Measurements from ENCODE around the gene POU1F1. TPM values are rescaled to one million over a fixed set of nuclear protein-coding genes. Genes with fewer than 3 reads are reported as not detected.

Gene POU1F1
- total and polyA plus RNA-seq, 2 of the 4 experiments (the other 2 are of a cell fraction), result not detected

DNA sequence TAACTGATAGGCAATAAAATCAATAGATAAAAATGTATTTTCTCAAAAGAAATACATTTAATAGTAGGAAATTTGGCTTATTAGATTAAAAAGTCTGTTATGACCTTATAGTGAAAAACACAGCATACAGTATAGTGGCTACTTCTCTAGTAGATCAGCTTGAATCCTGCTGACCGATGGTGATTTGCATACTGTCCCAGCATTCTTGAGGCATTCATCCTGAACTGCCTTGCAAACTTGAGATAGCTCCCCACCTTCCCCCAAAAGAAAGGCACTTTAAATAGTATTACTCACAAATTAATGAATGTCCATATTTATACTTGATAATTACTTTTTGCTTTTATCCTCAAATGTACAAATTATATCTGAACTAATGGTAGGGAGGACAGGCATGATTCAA lies 42.6 kb downstream of the POU1F1 start:
- H2BK15ac ChIP-seq (ENCODE audit: low read depth, low read length), result no peak overlapping the region
- H3K9ac ChIP-seq (ENCODE audit: low read depth, low read length), result no peak overlapping the region
- no peaks in the 10 kb centered on the region for H3K27me3 ChIP-seq (ENCODE audit: control insufficient read depth, insufficient read depth, low read length)
- in situ Hi-C loops (cut with MboI; ENCODE audit: low sequenced_read_pairs), result no loop called here
- H4K91ac ChIP-seq (ENCODE audit: insufficient read depth, low read depth, low read length), result no peak overlapping the region
- 0 out of 2 replicates have a peak, but pooled peaks cover 3% of the 10 kb centered on the region for H3K9me1 ChIP-seq (ENCODE audit: insufficient read depth, low read length)
- no peak overlapping the region for H3K56ac ChIP-seq (ENCODE audit: extremely low read depth, insufficient read depth, low read length)
- no peak overlapping the region for H2BK120ac ChIP-seq (ENCODE audit: low read depth, low read length)
- no CpG with 5 or more reads among the region's 1 CpG for WGBS, 2 experiments (ENCODE audit: extremely low coverage in 2 of 2, insufficient read length in 1 of 2)
- no peak overlapping the region for H3K4ac ChIP-seq (ENCODE audit: low read depth, low read length)
- H4K8ac ChIP-seq (ENCODE audit: low read depth in 2 of 2, low read length in 2 of 2), result no peak overlapping the region
- H3K23ac ChIP-seq (ENCODE audit: low read depth, low read length), result no peak overlapping the region
- no peak overlapping the region for H3K18ac ChIP-seq (ENCODE audit: low read depth, low read length)
- no peaks in the 10 kb centered on the region for H3K4me1 ChIP-seq (ENCODE audit: control insufficient read depth, insufficient read depth, low read length)
- no TSS peak for BruUV-seq (replicated peaks)
- TF ChIP-seq SMC3 (IDR thresholded peaks at IDR 0.05; ENCODE audit: low read depth, low read length) (no peak), MAFK (IDR thresholded peaks at IDR 0.05; ENCODE audit: low read depth, low read length) (no peak), MXI1 (IDR thresholded peaks at IDR 0.05; ENCODE audit: borderline replicate concordance, low read depth, low read length) (no peak), FOS (IDR thresholded peaks at IDR 0.05; ENCODE audit: low read depth, low read length) (no peak), POLR2A (IDR thresholded peaks at IDR 0.05; ENCODE audit: low read depth, low read length) (no peak), CHD1 (IDR thresholded peaks at IDR 0.05; ENCODE audit: low read depth, low read length) (no peak), RCOR1 (IDR thresholded peaks at IDR 0.05; ENCODE audit: insufficient replicate concordance, low read length) (no peak), MAZ (IDR thresholded peaks at IDR 0.05; ENCODE audit: borderline replicate concordance, low read depth, low read length) (no peak)
- TF ChIP-seq, protein P1, sequence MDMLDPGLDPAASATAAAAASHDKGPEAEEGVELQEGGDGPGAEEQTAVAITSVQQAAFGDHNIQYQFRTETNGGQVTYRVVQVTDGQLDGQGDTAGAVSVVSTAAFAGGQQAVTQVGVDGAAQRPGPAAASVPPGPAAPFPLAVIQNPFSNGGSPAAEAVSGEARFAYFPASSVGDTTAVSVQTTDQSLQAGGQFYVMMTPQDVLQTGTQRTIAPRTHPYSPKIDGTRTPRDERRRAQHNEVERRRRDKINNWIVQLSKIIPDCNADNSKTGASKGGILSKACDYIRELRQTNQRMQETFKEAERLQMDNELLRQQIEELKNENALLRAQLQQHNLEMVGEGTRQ (IDR thresholded peaks at IDR 0.05; ENCODE audit: low read depth, low read length), result no peak
- TF ChIP-seq, protein P2, sequence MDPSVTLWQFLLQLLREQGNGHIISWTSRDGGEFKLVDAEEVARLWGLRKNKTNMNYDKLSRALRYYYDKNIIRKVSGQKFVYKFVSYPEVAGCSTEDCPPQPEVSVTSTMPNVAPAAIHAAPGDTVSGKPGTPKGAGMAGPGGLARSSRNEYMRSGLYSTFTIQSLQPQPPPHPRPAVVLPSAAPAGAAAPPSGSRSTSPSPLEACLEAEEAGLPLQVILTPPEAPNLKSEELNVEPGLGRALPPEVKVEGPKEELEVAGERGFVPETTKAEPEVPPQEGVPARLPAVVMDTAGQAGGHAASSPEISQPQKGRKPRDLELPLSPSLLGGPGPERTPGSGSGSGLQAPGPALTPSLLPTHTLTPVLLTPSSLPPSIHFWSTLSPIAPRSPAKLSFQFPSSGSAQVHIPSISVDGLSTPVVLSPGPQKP (IDR thresholded peaks at IDR 0.05; ENCODE audit: borderline replicate concordance, low read depth, low read length), result no peak
- TF ChIP-seq, protein P3, sequence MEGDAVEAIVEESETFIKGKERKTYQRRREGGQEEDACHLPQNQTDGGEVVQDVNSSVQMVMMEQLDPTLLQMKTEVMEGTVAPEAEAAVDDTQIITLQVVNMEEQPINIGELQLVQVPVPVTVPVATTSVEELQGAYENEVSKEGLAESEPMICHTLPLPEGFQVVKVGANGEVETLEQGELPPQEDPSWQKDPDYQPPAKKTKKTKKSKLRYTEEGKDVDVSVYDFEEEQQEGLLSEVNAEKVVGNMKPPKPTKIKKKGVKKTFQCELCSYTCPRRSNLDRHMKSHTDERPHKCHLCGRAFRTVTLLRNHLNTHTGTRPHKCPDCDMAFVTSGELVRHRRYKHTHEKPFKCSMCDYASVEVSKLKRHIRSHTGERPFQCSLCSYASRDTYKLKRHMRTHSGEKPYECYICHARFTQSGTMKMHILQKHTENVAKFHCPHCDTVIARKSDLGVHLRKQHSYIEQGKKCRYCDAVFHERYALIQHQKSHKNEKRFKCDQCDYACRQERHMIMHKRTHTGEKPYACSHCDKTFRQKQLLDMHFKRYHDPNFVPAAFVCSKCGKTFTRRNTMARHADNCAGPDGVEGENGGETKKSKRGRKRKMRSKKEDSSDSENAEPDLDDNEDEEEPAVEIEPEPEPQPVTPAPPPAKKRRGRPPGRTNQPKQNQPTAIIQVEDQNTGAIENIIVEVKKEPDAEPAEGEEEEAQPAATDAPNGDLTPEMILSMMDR (conservative IDR thresholded peaks at IDR 0.05; ENCODE audit: low read depth, low read length), result no peak
- H4K20me1 ChIP-seq (ENCODE audit: insufficient read depth, low read length), result peaks cover 15% of the 10 kb centered on the region; the same call in 1 of the 2 replicates
- H2AK9ac ChIP-seq (replicated peaks; ENCODE audit: low read depth, low read length, poor library complexity), result no peak overlapping the region
- H4K5ac ChIP-seq (ENCODE audit: low read depth, low read length), result no peak overlapping the region
- intact Hi-C loops (cut with micrococcal nuclease), result no loop called here
- no peak overlapping the region for H2BK5ac ChIP-seq (ENCODE audit: low read depth, low read length, poor library complexity, severe bottlenecking)
- H3K36me3 ChIP-seq (ENCODE audit: control insufficient read depth, insufficient read depth, low read length), result no peaks in the 10 kb centered on the region
- dilution Hi-C loops (cut with HindIII; ENCODE audit: low sequenced_read_pairs, unreplicated experiment), result no loop called here
- no peak overlapping the region for H3K14ac ChIP-seq (replicated peaks; ENCODE audit: low read depth, low read length)
- no peak overlapping the region for H3K27ac ChIP-seq (ENCODE audit: insufficient read depth, low read length)
- no peak overlapping the region for H2BK20ac ChIP-seq (ENCODE audit: low read depth, low read length)
- no peaks in the 10 kb centered on the region for H3K9me3 ChIP-seq (ENCODE audit: control insufficient read depth, insufficient read depth, low read length)
- CTCF ChIA-PET, result no interaction called here
- H3K79me1 ChIP-seq (ENCODE audit: low read depth in 1 of 2, low read length in 2 of 2), result peaks cover 25 to 43% of the 10 kb centered on the region in 2 experiments
- POLR2A ChIA-PET (ENCODE audit: unreplicated experiment), result interaction anchor here (1.0 kb wide), 1 partner anchor 15 kb away, joined by 3 read pairs; no protein-coding TSS in a partner anchor
- H3K4me2 ChIP-seq (ENCODE audit: low read depth, low read length), result no peak overlapping the region
- DNase-seq (no peak), ATAC-seq (ENCODE audit: low read depth) (no peak)
- H2AK5ac ChIP-seq (ENCODE audit: low read depth, low read length), result no peak overlapping the region
- H3K4me3 ChIP-seq (ENCODE audit: insufficient read depth, low read depth, low read length), result no peak overlapping the region
- no peak overlapping the region for H2AFZ ChIP-seq (replicated peaks; ENCODE audit: low read length, poor library complexity)

All from IMR-90 (cell line).